Stimulated activated CD8-positive, alpha-beta memory T cell treated with anti-CD3 and anti-CD28 coated beads, Interleukin-4, amount 100 ng/mL, for 4 hours (primary cell): ENCODE results near the gene GJB2.
A peak's percentile ranks its signal among the peaks of the same experiment; 100 is the strongest.
"Not testable (repeated sequence)": the region's sequence is repeated elsewhere in the genome, so short reads cannot be mapped to it uniquely, and the experiment has no call there.

ENCODE experiments used
- DNase-seq, 2 donors: peaks; one replicate each; pipeline ENCODE4 v3.0.0-alpha.2; 2020; ENCODE audit warnings: low read depth in 2 of 2, low spot score in 1 of 2

GJB2 gene

DNA sequence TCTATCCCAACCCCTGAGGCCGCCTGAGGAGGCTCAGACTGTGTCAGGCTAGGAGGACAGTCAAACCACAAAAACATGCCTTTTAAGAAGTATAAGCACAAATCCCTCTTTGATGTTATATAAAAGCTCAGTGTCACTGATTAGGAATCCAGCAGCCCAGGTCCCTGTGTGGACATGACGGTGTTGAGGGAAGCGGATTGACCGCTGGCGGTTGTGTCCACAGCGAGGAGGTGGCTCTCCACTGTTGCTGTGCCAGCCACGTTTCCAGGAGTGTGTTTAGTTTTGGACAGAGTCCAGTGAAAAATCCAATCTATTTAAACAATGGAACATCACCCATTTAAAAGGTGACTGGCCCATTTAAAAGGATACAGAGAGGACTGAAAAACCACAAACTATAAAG, 24.3 kb downstream of the GJB2 start:
- no peak for DNase-seq

DNA sequence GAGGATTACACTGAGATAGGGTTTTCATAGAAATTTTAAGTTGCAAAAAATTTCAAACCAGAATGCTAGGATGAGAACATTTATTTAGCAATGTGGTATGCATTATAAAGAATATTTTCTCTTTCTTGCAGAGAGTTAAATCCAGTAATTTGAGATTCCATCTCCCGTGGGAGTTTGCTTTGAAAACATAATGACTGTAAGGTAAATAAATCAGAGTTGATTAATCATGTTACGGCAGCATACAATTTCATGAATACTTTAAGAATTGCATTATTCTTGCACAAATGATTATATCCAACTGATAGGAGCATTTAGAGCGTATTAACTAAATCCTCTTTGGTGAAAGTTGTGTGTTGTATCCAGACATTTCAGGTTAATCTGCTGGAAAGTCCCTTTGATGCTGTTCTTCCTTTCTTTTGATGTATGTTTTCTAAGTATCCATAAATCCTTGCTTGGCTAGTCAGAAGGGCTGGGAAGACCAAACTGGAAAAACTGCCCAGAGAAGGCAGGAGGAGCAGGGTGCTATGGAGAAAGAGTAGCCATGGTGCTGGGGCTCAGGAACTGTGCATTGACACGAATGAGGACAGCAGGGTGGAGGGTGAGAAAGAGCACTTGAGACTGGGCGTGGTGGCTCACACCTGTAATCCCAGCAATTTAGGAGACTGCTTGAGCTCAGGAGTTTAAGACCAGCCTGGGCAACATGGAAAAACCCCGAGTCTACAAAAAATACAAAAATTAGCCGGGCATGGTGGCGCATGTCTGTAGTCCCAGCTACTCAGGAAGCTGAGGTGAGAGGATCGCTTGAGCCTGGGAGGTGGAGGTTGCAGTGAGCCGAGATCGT, 27.1 kb downstream of the GJB2 start:
- DNase-seq: no peak

GRCh38 chr13:20161951-20162300, 30.8 kb downstream of the GJB2 start:
- no peak for DNase-seq

- DNase-seq: peak; percentile 22 to 48
These were observed 31.3 kb downstream of the GJB2 start for GRCh38 chr13:20161275-20161950.

GRCh38 chr13:20160306-20161274, 32.1 kb downstream of the GJB2 start, which contains the start of gene GJA3:
GJA3 (minus strand) TSS chr13:20161052; CDS start chr13:20143288, 17,764 bp downstream.
- peak in 1 of 2 donors; percentile 48 for DNase-seq

- no peak for DNase-seq
These were observed 33.0 kb downstream of the GJB2 start for GRCh38 chr13:20159646-20160305.

DNA sequence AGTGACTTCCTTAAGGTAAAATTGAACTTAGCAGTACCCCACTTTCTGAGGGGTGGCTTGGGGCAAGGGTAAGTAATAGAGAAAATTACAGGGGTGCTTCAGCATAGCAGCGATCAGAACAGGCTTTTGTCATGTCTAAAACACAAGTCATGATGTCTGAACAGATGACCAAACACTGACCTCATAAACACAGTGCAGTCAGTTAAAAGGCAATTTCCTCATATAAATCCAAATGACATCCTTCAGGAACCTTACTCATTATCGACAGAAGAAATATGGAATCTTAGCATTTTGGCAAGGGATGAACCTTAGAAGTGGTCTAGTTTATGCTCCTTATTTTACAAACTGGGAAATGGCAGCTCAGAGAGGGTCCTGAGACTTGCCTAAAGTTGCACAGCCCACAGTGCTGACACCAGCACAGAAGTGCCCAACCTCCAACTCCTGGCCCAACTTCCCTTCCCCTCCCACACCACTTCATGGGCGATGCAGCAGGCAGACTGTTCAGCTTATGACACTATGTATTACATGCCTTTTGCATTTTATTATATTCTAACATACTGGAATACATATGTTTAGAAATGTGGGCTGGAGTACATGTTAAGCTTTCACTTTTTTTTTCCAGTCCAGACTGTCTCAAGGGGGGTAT, 35.5 kb downstream of the GJB2 start:
- no peak for DNase-seq

- no peak for DNase-seq
These were observed 36.0 kb downstream of the GJB2 start for GRCh38 chr13:20156702-20157101.

- not testable (repeated sequence) for DNase-seq
These were observed 39.4 kb downstream of the GJB2 start for GRCh38 chr13:20153290-20153689.

DNA sequence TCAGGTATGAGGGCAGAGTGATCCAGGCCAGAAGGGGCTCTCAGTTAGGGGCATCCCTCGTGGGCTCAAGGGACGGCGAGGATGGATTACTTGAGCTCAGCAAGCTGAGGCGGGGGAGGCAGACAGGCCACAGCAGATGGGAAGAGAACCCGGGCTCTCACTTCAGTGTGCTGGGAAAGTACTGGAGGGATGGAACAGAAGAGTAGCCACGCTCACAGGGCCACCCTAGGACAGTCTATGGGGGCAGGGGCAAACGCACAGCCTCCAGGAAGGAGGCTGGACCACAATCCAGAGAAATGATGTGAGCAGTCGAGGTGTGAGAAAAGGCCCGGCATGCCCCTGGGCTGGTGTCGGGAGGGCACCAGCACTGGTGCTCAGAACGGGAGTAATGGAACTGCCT, 41.1 kb downstream of the GJB2 start:
- no peak for DNase-seq

- no peak for DNase-seq
These were observed 41.7 kb downstream of the GJB2 start for GRCh38 chr13:20151016-20151415.

DNA sequence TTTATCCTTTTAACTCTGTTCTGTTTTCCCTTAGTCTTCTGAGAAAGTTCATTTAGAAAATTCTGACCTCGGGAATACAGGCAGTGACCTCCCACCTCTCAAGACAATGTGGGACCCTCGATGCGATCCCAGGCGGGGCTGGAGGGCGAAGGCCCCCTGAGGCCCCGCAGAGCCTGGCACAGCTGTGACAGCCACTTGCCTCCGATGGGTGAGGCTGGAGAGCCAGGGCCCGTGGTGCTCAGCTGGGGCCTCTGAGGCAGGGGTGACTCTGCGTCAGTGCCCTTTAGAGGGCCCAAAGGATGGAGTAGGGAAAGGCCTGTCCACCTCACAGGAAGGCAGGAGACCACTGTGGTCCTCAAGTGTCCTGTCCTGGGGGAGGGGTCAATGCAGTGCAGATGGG, 42.2 kb downstream of the GJB2 start:
- DNase-seq: no peak

- DNase-seq: no peak
These were observed 43.0 kb downstream of the GJB2 start for GRCh38 chr13:20149762-20150161.

- DNase-seq: no peak
These were observed 44.1 kb downstream of the GJB2 start for GRCh38 chr13:20148501-20149183.

GRCh38 chr13:20146381-20146780, 46.4 kb downstream of the GJB2 start:
- DNase-seq: no peak

DNA sequence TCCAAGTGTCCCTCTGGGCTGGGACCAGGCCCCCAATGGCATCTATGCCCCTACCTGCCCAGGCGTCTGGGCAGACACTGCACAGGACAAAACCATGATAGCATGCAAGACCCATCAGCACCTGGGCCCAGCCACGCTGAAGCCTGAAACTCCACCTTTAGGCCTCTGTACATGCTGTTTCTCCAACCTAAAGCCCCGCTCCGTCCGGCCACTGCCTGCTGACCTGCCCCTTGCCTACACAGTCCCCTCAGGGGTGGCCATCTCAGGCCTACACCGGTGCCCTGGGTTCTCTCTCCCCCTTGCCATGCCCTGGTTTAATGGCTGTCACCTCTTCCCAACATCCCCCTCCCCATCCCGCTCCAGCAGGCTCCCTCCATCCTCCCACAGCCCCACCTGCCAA, 47.2 kb downstream of the GJB2 start:
- DNase-seq: no peak

DNA sequence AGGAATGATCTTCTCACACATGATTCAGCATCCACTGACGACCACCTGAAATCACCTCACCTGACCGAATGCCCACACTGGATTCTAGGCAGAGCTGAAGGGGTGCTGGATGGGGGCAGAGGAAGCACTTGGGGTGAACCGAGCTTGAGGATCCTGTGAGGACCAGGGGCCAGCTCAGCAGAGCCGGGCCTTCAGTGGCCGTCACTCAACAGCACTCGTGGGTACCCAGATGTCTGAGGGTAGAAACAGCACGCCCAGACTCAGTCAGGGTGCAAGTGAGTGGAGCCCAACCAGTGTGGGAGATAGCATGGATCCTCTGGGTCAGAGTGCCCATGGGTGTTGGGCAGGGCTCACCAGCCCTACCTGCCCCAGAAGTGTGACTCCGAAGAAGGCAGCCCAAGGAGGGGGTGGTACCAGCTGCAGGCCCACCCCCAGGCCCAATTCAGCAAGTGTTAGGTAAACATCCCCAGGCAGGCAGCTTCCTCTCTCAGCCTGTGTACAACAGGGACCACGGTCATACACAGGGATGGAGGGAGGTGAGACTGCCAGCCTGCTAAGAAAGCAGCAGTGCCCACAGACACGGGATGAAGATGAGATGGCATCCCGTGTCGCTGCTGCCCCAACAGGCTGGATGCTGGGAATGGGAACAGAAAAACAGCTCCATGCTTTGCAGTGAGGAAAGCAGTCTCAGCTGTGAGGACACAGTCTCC, 48.4 kb downstream of the GJB2 start:
- no peak for DNase-seq

GRCh38 chr13:20142927-20143480, 49.7 kb downstream of the GJB2 start:
- no peak for DNase-seq
